Measurements from ENCODE around the gene JAZF1. TPM values are rescaled to one million over a fixed set of nuclear protein-coding genes. Genes with fewer than 3 reads are reported as not detected.

JAZF1 gene
- total RNA-seq, 1 experiment from 2014 or later, result 9.1 TPM

GRCh38 chr7:27869056-27869455, 311.5 kb downstream of the JAZF1 start:
- H3K9me3 ChIP-seq (ENCODE audit: control insufficient read depth, low read depth, low read length), result no peaks in the 10 kb centered on the region
- H2BK20ac ChIP-seq (ENCODE audit: low read depth, low read length, poor library complexity, severe bottlenecking), result no peak overlapping the region
- H3K18ac ChIP-seq (ENCODE audit: insufficient read length, low read depth, low read length), result no peak overlapping the region
- no peak overlapping the region for H3K4ac ChIP-seq (ENCODE audit: low read depth, low read length)
- H2BK15ac ChIP-seq (ENCODE audit: low read depth, low read length), result no peak overlapping the region
- no peak overlapping the region for H3K23ac ChIP-seq (ENCODE audit: insufficient read length, low read depth, low read length)
- H4K5ac ChIP-seq (ENCODE audit: insufficient read length, low read depth, low read length), result no peak overlapping the region
- Mint-ChIP-seq H3K27ac (no peak overlapping the region), H3K9me3 (no peaks in the 10 kb centered on the region), H3K36me3 (ENCODE audit: insufficient read depth in 1 of 3, low read depth in 3 of 3) (no peaks in the 10 kb centered on the region; a peak in 1 of 7 replicates), H3K4me3 (no peak overlapping the region), H3K27me3 (ENCODE audit: low read depth) (no peaks in the 10 kb centered on the region), H3K4me1 (peaks cover 35% of the 10 kb centered on the region in 2 experiments)
- H3T11ph ChIP-seq (ENCODE audit: low read length), result no peak overlapping the region
- no peak overlapping the region for H3K27ac ChIP-seq (ENCODE audit: insufficient read length, low read depth, low read length)
- H3K23me2 ChIP-seq (ENCODE audit: insufficient read length, low read depth, low read length, poor library complexity, severe bottlenecking), result no peaks in the 10 kb centered on the region
- H3K4me2 ChIP-seq (ENCODE audit: insufficient read depth, insufficient read length, low read length), result no peak overlapping the region
- no peak overlapping the region for H4K91ac ChIP-seq (ENCODE audit: insufficient read length, low read depth, low read length)
- WGBS (ENCODE audit: extremely low coverage, insufficient read length, low lambda C conversion rate), result no CpG with 5 or more reads among the region's 7 CpGs
- TF ChIP-seq, protein P1, sequence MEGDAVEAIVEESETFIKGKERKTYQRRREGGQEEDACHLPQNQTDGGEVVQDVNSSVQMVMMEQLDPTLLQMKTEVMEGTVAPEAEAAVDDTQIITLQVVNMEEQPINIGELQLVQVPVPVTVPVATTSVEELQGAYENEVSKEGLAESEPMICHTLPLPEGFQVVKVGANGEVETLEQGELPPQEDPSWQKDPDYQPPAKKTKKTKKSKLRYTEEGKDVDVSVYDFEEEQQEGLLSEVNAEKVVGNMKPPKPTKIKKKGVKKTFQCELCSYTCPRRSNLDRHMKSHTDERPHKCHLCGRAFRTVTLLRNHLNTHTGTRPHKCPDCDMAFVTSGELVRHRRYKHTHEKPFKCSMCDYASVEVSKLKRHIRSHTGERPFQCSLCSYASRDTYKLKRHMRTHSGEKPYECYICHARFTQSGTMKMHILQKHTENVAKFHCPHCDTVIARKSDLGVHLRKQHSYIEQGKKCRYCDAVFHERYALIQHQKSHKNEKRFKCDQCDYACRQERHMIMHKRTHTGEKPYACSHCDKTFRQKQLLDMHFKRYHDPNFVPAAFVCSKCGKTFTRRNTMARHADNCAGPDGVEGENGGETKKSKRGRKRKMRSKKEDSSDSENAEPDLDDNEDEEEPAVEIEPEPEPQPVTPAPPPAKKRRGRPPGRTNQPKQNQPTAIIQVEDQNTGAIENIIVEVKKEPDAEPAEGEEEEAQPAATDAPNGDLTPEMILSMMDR (conservative IDR thresholded peaks at IDR 0.05), result no peak
- H3K14ac ChIP-seq (ENCODE audit: insufficient read depth, low read length), result no peak overlapping the region
- H3K79me1 ChIP-seq (ENCODE audit: insufficient read depth, low read depth, low read length, poor library complexity, severe bottlenecking), result no peaks in the 10 kb centered on the region
- no peak overlapping the region for H3K9ac ChIP-seq (ENCODE audit: extremely low read depth, insufficient read length, low read length)
- 0 out of 2 replicates have a peak, but pooled peaks cover 6% of the 10 kb centered on the region for H3K4me1 ChIP-seq (ENCODE audit: insufficient read depth, low read length)
- H2BK120ac ChIP-seq (ENCODE audit: low read depth, low read length, poor library complexity, severe bottlenecking), result no peak overlapping the region
- no peak overlapping the region for H4K8ac ChIP-seq (replicated peaks; ENCODE audit: insufficient read length, low read depth, low read length)
- H2AK5ac ChIP-seq (ENCODE audit: insufficient read length, low read length), result no peak overlapping the region
- no peaks in the 10 kb centered on the region for H3K79me2 ChIP-seq (ENCODE audit: insufficient read depth, low read length)
- no peak overlapping the region for H2BK12ac ChIP-seq (ENCODE audit: insufficient read length, low read depth, low read length)
- H2BK5ac ChIP-seq (ENCODE audit: insufficient read length, low read length), result no peak overlapping the region
- no peaks in the 10 kb centered on the region for H3K27me3 ChIP-seq (ENCODE audit: insufficient read depth, low read length)
- H2AFZ ChIP-seq (ENCODE audit: low read length), result no peak overlapping the region
- no peaks in the 10 kb centered on the region for H4K20me1 ChIP-seq (ENCODE audit: control insufficient read depth, insufficient read depth, insufficient read length)
- no peak overlapping the region for H3K56ac ChIP-seq (ENCODE audit: insufficient read length, low read depth, low read length)
- no peak for DNase-seq
